CD4-positive, alpha-beta T cell (primary cell): Measurements from ENCODE around the gene NRXN2. TPM values are rescaled to one million over a fixed set of nuclear protein-coding genes. Genes with fewer than 3 reads are reported as not detected.

ENCODE experiments used
- ATAC-seq: fragments of 200-7000 bp; cut with Tn5 transposase; one replicate; pipeline ENCODE4 v1.10.0; 2022; ENCODE audit warnings: mild to moderate bottlenecking; ENCODE audit not compliant: poor library complexity
- CTCF ChIA-PET: fragments of 350-600 bp; sonication (Branson Sonifier 250); formaldehyde crosslinking; loops from one replicate; lab custom pipeline; 2021; ENCODE audit warnings: antibody characterized with exemption, inconsistent platforms; lab: Charles Lee
- POLR2A ChIA-PET: fragments of 350-600 bp; sonication (Branson Sonifier 250); formaldehyde crosslinking; loops from one replicate; lab custom pipeline; 2021; ENCODE audit warnings: antibody characterized with exemption, inconsistent platforms; lab: Charles Lee
- DNase-seq, 14 experiments: peaks; one replicate each; pipeline ENCODE4 v3.0.0-alpha.2; 2013 to 2020; ENCODE audit warnings: mixed read lengths in 2 of 14
- H3K27ac ChIP-seq, 2 donors: one replicate each; pipeline versions ENCODE4 v1.5.1 to v1.7.0; 2013; ENCODE audit warnings: low read length in 2 of 2, low read depth in 1 of 2, mild to moderate bottlenecking in 1 of 2
- H3K27me3 ChIP-seq, 2 experiments: 1 replicate in 1 of 2; 2 replicates in 1 of 2; pipeline versions ENCODE4 v1.6.1 to v1.7.0; 2013; ENCODE audit warnings: low read length in 2 of 2, control low read depth in 1 of 2, mild to moderate bottlenecking in 1 of 2, moderate library complexity in 1 of 2; ENCODE audit not compliant: insufficient read depth in 2 of 2, control insufficient read depth in 1 of 2
- H3K36me3 ChIP-seq: one replicate; pipeline ENCODE4 v1.6.1; 2013; ENCODE audit warnings: low read length, control low read depth; ENCODE audit not compliant: insufficient read depth
- H3K4me1 ChIP-seq: one replicate; pipeline ENCODE4 v1.6.1; 2013; ENCODE audit warnings: low read length, control low read depth; ENCODE audit not compliant: insufficient read depth
- H3K4me3 ChIP-seq: one replicate; pipeline ENCODE4 v1.5.1; 2013; ENCODE audit warnings: mild to moderate bottlenecking, low read length, moderate library complexity
- H3K9me3 ChIP-seq, 2 experiments: 1 replicate in 1 of 2; 2 replicates in 1 of 2; pipeline versions ENCODE4 v1.6.1 to v1.7.0; 2013; ENCODE audit warnings: low read length in 2 of 2, mild to moderate bottlenecking in 2 of 2, control low read depth in 1 of 2, moderate library complexity in 1 of 2; ENCODE audit not compliant: control insufficient read depth in 1 of 2, insufficient read depth in 1 of 2
- H3K27ac Mint-ChIP-seq: one replicate; pipeline ENCODE4 v1.8.0; 2020; ENCODE audit warnings: mixed read lengths
- H3K27me3 Mint-ChIP-seq: one replicate; pipeline ENCODE4 v1.8.0; 2021; ENCODE audit warnings: mixed read lengths
- H3K36me3 Mint-ChIP-seq: one replicate; pipeline ENCODE4 v1.8.0; 2021; ENCODE audit warnings: low read depth, mixed read lengths
- H3K4me1 Mint-ChIP-seq: one replicate; pipeline ENCODE4 v1.8.0; 2021; ENCODE audit warnings: low read depth, mixed read lengths
- H3K4me3 Mint-ChIP-seq: one replicate; pipeline ENCODE4 v1.8.0; 2020; ENCODE audit warnings: mild to moderate bottlenecking, mixed read lengths
- H3K9me3 Mint-ChIP-seq: one replicate; pipeline ENCODE4 v1.8.0; 2020; ENCODE audit warnings: mixed read lengths
- CTCF ChIP-seq: fragments of 200-600 bp; IDR thresholded peaks from one replicate; pipeline ENCODE4 v1.8.0; 2022; ENCODE audit warnings: antibody characterized with exemption, mild to moderate bottlenecking
- intact Hi-C, 2 experiments: fragments of 100-400 bp; cut with DNase I in 1 of 2; cut with micrococcal nuclease in 1 of 2; formaldehyde crosslinking; loops; one replicate each; pipeline versions ENCODE4 v1.15.1 to v1.9.0; 2023 to 2025; cut with DNase I, micrococcal nuclease
- total RNA-seq, 174 experiments: library from RNA in 2 of 174; stranded (reverse) in 2 of 174; gene quantifications; one replicate each; pipeline ENCODE4 v1.2.3 and lab custom pipeline; 2021 to 2026

The NRXN2 gene
- total RNA-seq, 2 experiments from 2014 or later = 0.05 to 0.31 TPM

- H3K4me1 ChIP-seq = peaks cover 15% of the 10 kb centered on the region
- H3K4me1 Mint-ChIP-seq = peaks cover 14% of the 10 kb centered on the region
- POLR2A ChIA-PET = interaction anchor here (1.2 to 1.6 kb wide), 2 partner anchors 14 to 22 kb away, joined by 3 read pairs; no protein-coding TSS in a partner anchor
- peaks cover 1% of the 10 kb centered on the region for H3K36me3 Mint-ChIP-seq
- H3K27me3 Mint-ChIP-seq = peaks cover 68% of the 10 kb centered on the region
- CTCF ChIA-PET = interaction anchor here (1.4 kb wide), 1 partner anchor 17 kb away, joined by 3 read pairs; no protein-coding TSS in a partner anchor
- TF ChIP-seq CTCF = no peak
- H3K9me3 Mint-ChIP-seq = no peaks in the 10 kb centered on the region
- H3K4me3 ChIP-seq = no peak overlapping the region
- intact Hi-C loops = loop anchor here in 1 of 2 experiments (5.0 kb wide), 1 partner anchor 168 kb away; no protein-coding TSS in a partner anchor
- no peaks in the 10 kb centered on the region for H3K36me3 ChIP-seq
- DNase-seq = peak in 1 of 14 experiments; percentile 15
- H3K4me3 Mint-ChIP-seq = no peak overlapping the region
- H3K9me3 ChIP-seq = peaks cover 0 to 7% of the 10 kb centered on the region in 2 experiments
- no peak overlapping the region for H3K27ac Mint-ChIP-seq
- no peak for ATAC-seq
- no peak overlapping the region for H3K27ac ChIP-seq
- peaks cover 34 to 42% of the 10 kb centered on the region in 2 experiments for H3K27me3 ChIP-seq
Observed at GRCh38 chr11:64720167-64720566, 2.8 kb downstream of the NRXN2 start.

- peaks cover 75% of the 10 kb centered on the region for H3K27me3 Mint-ChIP-seq
Observed at GRCh38 chr11:64719406-64719805, 3.6 kb downstream of the NRXN2 start.

GRCh38 chr11:64718780-64719124 is 4.2 kb downstream of the NRXN2 start:
- Mint-ChIP-seq H3K9me3 (no peaks in the 10 kb centered on the region), H3K36me3 (no peaks in the 10 kb centered on the region), H3K4me3 (no peak overlapping the region), H3K27me3 (peaks cover 78% of the 10 kb centered on the region), H3K4me1 (peaks cover 3% of the 10 kb centered on the region), H3K27ac (no peak overlapping the region)
- Histone ChIP-seq H3K27ac (no peak overlapping the region), H3K36me3 (no peaks in the 10 kb centered on the region), H3K4me1 (peaks cover 15% of the 10 kb centered on the region), H3K4me3 (no peak overlapping the region), H3K27me3 (peaks cover 49 to 52% of the 10 kb centered on the region in 2 experiments), H3K9me3 (peaks cover 0 to 9% of the 10 kb centered on the region in 2 experiments)
- no peak for ATAC-seq
- intact Hi-C loops = no loop called here
- ChIA-PET POLR2A (interaction anchor here (1.6 kb wide), 1 partner anchor 15 kb away, joined by 3 read pairs; no protein-coding TSS in a partner anchor), CTCF (interaction anchor here (1.4 to 1.5 kb wide), 3 partner anchors 10 to 30 kb away, joined by 3 read pairs; no protein-coding TSS in a partner anchor)
- no peak for TF ChIP-seq CTCF
- no peak for DNase-seq

More at GRCh38 chr11:64719406-64719805, 3.6 kb downstream of the NRXN2 start:
- no peak for TF ChIP-seq CTCF
- ChIA-PET CTCF (interaction anchor here (1.4 to 1.5 kb wide), 3 partner anchors 10 to 31 kb away, joined by 3 read pairs; no protein-coding TSS in a partner anchor), POLR2A (interaction anchor here (1.2 to 1.6 kb wide), 2 partner anchors 15 to 23 kb away, joined by 3 read pairs; no protein-coding TSS in a partner anchor)
- no peaks in the 10 kb centered on the region for H3K36me3 ChIP-seq
- H3K4me1 ChIP-seq = peaks cover 15% of the 10 kb centered on the region
- DNase-seq (no peak), ATAC-seq (no peak)
- peaks cover 9% of the 10 kb centered on the region for H3K4me1 Mint-ChIP-seq
- H3K4me3 ChIP-seq = no peak overlapping the region
- no peaks in the 10 kb centered on the region for H3K36me3 Mint-ChIP-seq
- no peaks in the 10 kb centered on the region for H3K9me3 Mint-ChIP-seq
- peaks cover 42 to 46% of the 10 kb centered on the region in 2 experiments for H3K27me3 ChIP-seq
- H3K4me3 Mint-ChIP-seq = no peak overlapping the region
- no peak overlapping the region for H3K27ac ChIP-seq
- peaks cover 0 to 7% of the 10 kb centered on the region in 2 experiments for H3K9me3 ChIP-seq
- H3K27ac Mint-ChIP-seq = no peak overlapping the region
- intact Hi-C loops = no loop called here
